WI38 (cell line): ENCODE measurements around the gene SCARB1.

ENCODE experiments used
- H3K4me3 ChIP-seq: 2 replicates; pipeline ENCODE4 v1.5.1; 2011; ENCODE audit warnings: low read depth, mild to moderate bottlenecking, control low read depth, low read length
- TF ChIP-seq, protein P1 (sequence below): IDR thresholded peaks from 2 replicates; pipeline ENCODE4 v1.5.1; 2012; ENCODE audit warnings: low read depth, mild to moderate bottlenecking, control low read depth, low read length

SCARB1 gene

GRCh38 chr12:124856132-124856841, 7.4 kb downstream of the SCARB1 start:
- TF ChIP-seq, protein P1, sequence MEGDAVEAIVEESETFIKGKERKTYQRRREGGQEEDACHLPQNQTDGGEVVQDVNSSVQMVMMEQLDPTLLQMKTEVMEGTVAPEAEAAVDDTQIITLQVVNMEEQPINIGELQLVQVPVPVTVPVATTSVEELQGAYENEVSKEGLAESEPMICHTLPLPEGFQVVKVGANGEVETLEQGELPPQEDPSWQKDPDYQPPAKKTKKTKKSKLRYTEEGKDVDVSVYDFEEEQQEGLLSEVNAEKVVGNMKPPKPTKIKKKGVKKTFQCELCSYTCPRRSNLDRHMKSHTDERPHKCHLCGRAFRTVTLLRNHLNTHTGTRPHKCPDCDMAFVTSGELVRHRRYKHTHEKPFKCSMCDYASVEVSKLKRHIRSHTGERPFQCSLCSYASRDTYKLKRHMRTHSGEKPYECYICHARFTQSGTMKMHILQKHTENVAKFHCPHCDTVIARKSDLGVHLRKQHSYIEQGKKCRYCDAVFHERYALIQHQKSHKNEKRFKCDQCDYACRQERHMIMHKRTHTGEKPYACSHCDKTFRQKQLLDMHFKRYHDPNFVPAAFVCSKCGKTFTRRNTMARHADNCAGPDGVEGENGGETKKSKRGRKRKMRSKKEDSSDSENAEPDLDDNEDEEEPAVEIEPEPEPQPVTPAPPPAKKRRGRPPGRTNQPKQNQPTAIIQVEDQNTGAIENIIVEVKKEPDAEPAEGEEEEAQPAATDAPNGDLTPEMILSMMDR = no peak
- no peak overlapping the region for H3K4me3 ChIP-seq

DNA sequence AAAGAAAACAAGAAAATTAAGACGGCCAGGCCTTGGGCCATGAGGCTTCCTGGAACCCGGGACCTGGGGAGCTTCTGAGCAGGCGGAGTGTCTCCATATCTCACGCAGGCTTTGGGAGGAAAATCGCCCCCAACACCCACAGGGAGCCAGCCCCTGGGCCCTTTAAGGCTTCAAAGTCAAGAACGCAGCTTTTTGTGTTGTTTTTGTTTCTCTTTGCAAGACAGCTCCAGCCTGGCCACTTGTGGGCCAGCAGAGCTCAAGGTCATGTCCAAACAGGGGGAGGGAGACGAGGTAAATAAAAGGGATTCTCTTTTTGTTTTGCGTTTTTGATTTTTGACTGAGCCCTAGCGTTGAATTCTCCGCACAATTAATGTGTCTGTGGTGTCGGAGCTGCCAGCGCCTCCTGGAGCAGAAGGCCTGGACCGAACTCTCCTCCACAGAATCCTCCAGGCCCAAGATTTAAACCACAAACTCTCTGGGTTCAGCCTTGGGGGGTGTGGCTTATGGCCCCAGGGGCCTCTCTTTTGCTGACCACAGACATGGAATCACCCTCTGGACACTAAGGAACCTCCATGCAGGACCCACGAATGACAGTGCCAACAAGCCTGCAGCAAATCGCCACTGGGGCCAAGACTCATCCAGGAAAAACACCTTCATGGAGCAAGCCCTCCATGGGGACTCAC, 8.2 kb downstream of the SCARB1 start:
- TF ChIP-seq, protein P1 = no peak
- H3K4me3 ChIP-seq = no peak overlapping the region

GRCh38 chr12:124854637-124855184, 9.0 kb downstream of the SCARB1 start:
- TF ChIP-seq, protein P1 = no peak
- H3K4me3 ChIP-seq = no peak overlapping the region

GRCh38 chr12:124853781-124854636, 9.7 kb downstream of the SCARB1 start:
- no peak overlapping the region for H3K4me3 ChIP-seq
- TF ChIP-seq, protein P1 = no peak

GRCh38 chr12:124852911-124853427, 10.7 kb downstream of the SCARB1 start:
- no peak overlapping the region for H3K4me3 ChIP-seq

DNA sequence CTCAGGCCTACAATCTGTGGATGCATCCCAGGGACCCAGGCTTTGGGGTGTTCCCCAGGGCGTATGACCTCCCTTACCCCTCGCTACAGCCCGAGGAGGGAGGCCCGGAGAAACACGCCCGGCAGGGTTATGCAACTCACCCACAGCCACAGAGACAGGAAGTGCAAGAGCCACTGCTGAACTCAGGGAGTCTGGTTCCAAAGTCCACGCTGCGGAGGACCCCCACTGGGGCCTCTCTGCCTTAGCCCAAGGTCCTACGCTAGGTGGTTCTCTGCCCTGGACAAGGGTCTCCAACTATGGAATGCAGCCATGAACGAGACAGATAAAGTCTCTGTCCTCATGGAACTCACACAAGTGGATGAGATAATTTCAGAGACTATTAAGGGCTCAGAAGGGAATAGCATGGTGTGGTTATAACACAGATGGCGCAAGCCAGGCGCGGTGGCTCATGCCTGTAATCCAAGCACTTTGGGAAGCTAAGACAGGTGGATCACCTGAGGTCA, 11.3 kb downstream of the SCARB1 start:
- no peak overlapping the region for H3K4me3 ChIP-seq
- TF ChIP-seq, protein P1 = no peak

More at GRCh38 chr12:124852911-124853427, 10.7 kb downstream of the SCARB1 start:
- TF ChIP-seq, protein P1 = no peak
